ENCODE data around the gene EFS.
"Not testable (repeated sequence)": the region's sequence is repeated elsewhere in the genome, so short reads cannot be mapped to it uniquely, and the experiment has no call there.

EFS gene

DNA sequence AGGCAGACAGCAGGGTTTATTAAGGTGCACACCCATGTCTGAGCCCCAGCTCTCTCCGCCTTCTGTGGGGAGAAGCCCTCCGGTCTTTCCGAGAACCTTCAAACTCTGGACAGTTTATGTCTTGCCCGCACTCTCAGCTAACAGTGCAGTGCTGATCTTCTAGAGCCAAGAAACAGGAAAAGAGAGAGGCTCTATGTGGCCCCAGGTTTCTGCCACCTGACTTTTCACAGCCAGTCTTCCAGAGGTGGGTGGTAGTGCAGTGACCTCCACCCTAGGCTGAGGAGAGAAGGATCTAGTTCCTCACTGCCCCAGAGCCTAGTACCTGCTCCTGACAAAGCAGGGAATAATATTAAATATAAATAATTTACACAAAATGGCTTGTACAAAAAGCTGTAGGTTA lies 8.3 kb downstream of the EFS start:
- DNase-seq: no peak

DNA sequence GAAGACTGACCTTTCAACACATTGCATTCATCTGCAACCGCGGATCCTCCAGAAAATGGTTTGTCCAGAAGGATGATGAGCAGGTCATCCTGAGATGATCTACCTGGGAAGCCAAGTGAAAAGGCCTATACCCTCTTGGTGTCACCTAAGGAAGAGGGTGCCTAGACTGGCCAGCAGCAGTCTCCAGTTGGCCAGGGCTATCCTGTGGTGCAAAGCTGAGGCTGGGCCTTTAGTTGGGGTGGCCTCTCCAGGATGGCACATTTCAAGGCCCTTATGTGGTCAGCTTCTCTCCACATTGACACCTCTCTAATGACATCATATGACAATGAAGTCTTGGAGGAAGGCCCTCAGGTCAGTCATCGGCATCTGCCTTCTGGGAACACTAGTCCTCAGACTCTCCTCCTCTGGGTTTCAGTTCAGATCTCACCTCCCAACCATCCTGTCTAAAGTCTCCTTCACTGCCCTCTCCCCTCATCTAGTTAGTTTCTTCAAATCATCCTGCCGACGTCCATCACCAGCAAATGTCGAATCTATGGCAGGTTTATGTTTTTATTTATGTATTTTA lies 9.0 kb downstream of the EFS start:
- DNase-seq: no peak

DNA sequence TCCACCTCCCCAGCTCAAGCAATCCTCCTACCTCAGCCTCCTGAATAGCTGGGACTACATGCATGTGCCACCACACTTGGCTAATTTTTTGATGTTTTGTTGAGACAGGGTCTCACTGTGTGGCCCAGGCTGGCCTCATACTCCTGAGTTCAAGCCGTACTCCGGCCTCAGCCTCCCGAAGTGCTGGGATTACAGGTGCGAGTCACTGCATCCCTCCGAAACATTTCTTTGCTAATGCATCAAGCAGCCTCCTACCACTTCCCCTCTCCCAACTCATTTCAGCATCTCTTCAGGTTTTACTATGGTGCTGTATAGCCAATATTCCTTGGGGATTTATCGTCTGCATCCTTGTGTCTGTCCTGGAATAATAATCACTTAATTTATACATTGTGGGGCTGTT lies 10.0 kb downstream of the EFS start:
- no peak for DNase-seq

DNA sequence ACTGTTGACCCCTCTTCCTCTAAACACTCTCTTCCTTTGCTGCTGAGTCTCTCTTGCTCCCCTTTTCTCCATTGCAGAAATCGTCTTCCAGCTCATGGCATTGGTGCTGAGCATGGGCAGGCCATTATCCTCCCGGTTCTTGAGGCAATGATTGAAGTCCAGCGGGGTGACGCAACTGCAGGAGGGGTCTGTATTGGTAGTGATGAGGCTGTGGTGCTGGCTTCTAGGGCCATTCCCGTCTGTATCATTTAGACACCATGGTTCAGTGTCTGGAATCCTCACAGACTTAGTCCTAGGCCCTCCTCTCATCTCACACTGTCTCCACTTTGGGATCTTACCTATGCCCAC lies 11.6 kb downstream of the EFS start:
- DNase-seq: no peak

DNA sequence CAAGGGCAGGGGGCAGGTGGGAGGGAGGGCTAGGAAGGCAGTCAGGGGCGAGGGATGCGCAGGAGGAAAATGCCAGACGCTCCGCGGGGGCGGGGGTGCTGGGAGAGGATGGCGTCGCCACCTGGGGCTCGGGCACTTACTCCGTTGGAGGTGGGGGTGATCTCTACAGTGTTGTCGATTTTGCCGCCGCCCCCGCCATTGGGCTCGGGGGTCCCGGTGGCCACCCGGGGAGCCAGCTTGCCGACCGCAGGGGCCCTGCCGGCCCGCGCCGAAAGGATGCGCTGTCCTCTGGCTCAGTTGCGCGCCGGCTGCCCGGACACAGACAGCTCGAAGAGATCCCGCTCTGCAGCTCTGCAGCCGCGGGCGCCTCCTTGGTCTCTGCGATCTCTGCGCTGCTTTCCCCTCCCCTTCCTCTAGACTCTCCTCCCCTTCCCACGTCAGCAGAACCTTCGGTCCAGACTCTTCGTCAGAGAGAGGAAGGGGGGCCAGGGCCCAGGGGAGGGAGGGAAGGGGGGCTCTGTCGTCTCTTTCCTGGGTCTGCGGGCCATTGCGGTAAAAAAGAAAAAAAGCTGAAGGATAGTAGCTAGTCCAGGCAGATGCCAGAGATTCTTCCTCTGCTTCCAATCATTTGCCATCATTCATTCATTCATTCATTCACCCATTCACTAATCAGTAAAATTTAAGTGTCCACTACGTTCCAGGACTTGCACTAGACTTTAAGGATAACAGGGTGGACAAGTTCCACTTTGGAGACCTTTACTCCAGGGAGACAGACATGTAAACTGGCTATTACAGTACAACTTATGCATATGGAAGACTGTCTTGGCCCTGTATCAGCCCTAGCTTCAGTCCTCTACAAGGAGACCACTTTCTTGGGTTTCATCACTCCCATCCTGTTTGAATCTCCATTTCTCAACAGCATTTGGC lies 12.2 kb downstream of the EFS start, which contains the start of gene SLC22A17:
TSS of gene SLC22A17 (minus strand) at position 382 of the 927 bp plus-strand sequence.
- peak; percentile 57 to 65 for DNase-seq

DNA sequence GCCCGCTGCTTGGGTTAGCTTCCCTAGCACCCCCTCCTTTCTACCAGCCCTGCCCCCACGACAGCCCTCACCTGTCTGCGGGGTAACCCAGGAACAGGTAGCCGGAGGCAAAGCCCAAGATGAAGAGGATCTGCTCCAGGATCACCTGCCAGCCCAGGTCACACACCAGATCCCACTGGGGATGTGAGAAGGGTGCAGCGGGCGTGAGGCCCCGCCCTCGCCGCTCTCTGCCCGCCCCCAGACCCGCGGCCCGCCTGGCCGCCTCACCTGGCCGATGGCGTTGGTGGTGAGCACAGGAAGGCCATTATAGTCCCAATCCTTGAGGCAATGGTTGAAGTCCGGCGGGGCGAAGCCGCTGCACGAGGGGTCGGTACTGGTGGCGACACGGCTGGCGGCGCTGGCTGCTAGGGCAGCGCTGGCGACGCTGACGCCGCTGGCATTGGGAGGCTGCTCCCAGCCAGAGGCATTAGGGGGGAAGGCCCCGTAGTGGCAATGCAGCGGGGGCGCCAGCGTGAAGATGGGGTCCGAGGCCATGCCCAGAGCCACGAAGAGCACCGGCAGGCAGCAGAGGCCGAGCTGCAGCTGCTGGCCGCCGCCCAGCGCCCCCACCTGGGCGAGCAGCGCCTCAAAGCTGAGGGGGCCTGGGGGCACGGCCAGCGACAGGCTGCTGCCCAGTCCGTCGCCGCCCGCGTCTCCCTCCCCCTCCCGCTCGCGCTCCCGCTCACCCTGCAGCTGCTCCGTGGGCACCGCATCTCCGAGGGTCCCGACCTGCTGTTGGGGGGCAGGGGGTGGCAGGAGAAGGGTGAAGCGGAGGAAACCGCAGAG lies 13.1 kb downstream of the EFS start:
- DNase-seq: no peak

DNA sequence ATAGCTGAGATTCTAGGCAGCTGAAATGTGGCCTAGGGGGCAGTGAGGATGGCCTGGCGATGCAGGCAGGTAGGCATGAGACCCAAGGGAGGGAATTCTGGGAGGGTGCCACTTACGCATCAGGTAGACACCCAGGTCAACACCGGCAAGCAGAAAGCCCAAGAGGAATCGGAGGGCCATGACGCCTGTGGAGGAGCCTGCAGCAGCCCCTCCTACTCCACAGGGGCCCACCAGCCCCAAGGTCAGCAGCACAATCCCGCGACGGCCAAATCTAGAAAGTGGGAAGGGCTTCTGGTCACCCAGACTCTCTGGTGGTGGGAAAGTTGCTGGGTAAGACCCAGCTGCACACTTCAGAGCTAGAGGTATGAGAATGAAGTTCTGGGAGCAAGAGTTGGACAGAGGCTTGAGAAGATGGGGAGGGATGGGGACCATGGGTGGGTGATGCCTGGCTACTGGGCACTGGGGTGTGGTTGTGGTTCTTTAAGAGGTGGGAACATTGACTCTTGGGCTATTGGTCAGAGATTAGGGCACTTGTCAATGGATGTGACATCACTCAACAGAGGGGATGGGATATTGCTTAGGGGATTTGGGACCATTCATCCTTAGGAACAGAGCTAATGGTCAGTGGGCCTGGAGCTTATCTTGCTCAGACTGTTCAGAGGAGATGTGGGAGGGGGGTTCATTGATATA lies 15.7 kb downstream of the EFS start:
- no peak for DNase-seq

DNA sequence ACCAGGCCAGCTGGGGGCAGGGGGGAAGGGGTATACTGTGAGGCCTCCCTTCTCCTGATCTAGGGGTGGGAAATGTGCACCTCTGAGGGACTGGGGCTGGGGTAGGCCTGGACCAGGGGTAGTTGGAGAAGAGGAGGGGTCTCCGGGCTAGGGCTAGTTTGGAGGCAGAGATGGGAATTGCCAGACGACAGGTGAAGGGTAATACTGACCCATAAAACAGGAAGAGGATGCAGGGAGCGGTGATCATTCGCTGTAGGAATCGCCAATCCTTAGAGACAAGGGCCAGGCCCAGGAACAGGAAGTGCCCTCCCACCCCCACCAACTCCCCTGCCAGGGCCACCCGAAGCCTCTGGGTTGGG lies 16.7 kb downstream of the EFS start:
- DNase-seq: no peak

DNA sequence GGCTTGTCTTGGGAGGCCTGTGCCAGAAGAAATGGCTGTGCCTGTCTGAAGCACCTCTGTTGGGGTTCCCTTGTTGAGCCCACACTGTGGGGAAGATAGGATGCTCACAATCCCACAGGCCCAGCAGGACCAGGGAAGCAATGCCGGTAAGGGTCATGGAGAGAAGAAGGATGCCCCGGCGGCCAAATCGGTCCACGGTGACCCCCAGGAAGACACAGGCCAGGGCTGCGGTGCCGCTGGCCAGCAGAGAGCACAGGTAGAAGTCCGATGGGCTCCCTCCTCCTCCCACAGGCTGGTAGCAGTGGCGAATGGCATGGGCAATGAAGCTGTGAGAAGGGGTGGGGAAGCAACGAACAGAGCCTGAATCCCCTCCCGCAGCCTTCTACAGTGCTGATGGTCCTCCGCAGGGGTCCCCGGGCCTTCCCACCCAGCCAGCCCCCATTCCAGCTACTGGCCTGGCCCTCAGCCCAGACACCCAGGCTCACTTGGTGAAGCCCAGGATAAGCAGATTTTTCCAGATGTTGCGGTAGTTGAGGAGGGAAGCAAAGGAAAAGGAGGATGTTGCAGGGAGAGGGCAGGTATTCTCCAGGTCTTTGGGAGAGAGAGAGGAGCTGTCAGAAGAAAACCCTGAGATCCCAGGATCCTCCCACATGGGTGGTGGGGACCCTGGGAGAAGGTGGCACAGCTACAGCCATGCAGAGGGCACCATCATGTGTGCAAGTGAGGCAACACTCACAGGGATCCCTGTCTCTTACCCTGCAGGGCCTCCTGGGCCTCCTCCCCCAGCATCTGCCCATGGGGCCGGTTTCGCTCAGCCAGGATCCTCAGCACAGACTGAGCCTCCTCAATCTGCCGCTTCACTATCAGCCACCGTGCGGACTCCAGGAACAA lies 17.3 kb downstream of the EFS start:
- DNase-seq: no peak

DNA sequence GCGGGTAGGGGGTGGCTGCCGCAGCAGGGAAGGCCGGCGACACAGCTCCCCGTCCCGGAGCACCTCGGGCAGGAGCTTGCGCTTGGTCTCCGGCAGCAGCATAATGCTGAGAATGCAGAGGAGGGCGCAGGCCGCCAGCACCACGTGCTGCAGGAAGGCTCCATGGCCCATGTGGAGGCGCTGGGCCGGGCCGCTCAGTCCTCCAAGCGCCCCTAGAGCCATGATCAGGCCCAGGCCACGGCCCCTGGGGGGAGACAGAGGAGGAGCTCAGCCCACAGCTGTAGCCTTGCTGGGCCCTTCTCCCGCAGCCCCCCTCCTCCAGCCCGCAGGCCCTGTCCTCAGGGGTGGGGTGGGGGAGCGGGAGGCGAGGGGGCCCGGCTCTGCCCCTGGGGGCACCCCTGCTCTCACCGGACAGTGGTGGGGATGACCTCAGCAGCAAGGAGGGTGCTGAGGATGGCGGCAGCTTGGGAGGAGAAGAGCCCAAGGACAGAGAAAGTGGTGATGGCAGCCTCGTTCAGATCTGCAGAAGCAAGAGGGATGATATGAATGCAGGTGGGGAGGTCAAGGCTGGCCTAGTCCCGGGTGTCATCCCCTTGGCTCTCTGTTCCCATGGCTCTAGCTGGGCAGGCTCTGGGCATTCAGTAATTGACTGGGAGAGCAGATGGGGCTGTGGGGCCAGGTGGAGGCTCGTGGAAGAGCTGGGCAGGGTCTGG lies 18.1 kb downstream of the EFS start:
- DNase-seq: no peak

DNA sequence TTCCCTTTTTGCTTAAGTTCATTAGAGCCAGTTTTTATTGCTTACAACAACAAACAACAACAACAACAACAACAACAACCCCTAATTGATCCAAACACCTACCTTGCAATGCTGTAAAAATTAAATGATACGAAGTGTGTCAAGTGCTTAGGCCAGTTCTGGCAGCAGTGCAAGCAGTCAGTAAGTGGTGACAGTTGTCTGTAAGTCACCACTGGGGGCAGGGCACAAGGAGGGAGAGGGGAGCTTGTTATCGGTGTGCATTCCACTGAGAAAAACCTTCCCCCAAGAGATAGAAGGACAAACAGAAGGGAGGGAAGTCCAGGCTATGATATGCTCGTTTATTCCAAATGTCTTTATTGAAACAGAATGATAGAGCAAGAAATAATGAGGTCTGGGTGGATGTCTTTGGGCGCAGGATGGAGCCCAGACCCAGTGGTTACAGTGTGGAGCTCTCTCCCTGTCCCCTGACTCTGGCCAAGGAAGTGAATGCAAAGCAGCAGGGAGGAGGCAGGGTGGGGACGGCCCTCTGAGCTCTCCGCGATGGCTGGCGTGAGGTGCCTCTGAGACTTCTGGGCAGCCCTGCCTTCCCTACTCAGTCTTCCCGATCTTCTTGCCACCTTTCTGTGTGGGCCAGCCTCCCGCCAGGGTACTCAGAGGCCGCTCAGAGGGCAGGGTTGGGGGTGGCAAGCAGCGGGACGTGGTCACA lies 18.8 kb downstream of the EFS start:
- DNase-seq: no peak

DNA sequence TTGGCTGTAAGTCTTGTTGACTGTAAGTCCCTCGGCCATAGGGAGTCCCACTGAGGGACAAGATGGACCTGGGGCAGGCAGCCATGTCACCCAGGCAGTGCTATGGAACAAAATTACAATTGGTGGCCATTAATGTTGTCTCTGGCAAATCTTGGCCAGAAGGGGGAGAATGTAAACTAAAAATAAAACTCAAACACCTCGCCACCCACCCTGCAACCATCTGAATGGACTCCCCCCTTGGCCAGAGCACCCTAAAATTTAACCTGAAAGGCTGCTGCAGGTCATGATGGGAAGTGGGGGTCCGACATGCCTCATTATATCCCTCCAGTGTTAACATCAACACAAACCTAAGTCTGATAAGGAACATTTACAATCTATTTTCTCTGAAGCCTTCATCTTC lies 20.5 kb downstream of the EFS start:
- no peak for DNase-seq

DNA sequence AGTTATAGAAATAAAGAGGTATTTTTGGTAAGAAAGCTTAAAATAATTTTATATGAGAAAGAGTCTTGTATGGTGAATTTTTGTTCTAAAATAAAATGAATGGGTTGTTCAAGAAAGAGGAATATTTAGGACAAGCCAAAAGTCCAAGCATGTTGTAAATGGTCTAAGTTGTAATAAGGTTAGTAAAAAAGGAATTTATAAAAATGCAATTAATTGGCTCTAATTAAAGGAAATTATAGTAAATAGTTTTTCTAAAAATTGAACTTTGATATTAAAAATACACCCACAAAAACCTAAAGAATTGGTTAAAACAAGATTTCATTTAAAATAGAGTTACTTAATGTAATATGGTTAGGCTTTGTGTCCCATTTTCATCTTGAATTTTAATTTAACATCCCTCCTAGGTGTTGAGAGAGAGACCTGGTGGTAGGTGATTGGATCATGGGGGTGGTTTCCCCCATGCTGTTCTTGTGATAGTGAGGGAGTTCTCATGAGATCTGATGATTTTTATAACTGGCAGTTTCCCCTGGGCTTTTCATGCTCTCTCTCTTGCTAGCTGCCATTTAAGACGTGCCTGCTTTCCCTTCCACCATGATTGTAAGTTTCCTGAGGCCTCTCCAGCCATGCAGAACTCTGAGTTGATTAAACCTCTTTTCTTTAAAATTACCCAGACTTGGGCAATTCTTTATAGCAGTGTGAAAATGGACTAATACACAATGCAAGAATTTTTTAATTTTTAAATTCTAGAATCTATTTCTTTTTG lies 25.3 kb downstream of the EFS start:
- DNase-seq: no peak

DNA sequence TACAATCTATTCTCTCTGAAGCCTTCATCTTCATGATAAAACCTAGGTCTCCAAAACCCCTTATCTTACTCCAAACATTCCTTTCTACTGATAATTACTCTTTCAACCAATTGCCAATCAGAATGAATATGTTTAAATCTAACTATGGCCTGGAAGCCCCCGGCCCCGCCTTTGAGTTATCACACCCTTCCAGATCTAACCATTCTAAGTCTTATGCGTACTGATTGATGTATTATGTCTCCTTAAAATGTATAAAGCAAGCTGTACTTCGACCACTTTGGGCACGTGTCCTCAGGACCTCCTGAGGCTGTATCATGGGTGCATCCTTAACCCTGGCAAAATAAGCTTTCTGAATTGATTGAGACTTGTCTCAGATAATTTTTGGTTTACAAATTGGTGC lies 29.3 kb downstream of the EFS start:
- no peak for DNase-seq

DNA sequence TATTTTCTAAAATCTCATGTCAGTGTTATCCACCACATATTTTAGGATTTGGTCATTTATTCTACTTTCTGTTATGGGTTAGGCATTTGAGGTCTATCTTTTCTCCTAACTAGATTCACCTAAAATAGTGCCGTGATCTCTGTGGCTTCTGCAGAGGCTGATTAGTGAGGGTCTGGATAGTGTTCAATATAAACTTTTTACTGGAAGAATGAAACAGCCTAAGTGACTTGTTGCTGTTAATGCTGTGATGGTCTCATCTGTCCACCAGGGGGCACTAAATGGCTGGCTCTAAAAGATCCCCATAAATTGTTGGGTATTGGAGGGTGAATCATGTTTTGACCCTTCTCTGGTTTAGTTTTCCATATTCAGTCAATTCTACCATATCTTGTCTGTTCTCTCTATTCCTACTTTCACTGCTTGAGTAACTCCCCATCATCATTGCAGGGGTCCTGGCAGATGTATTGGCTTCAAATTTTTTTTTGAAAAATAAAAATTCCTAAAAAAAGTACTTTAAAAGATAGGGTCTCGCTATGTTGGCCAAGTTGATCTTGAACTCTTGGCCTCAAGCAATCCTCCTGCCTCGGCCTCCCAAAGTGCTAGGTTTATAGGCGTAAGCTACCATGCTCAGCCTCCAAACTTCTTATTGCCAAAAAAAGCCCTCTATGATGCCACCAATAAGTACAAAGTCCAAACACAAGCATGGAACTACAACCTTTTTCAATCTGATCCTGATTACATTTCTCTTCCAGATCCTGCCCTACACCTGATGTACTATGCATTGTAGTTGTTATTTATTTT lies 36.8 kb downstream of the EFS start:
- DNase-seq: peak; percentile 69 to 74

DNA sequence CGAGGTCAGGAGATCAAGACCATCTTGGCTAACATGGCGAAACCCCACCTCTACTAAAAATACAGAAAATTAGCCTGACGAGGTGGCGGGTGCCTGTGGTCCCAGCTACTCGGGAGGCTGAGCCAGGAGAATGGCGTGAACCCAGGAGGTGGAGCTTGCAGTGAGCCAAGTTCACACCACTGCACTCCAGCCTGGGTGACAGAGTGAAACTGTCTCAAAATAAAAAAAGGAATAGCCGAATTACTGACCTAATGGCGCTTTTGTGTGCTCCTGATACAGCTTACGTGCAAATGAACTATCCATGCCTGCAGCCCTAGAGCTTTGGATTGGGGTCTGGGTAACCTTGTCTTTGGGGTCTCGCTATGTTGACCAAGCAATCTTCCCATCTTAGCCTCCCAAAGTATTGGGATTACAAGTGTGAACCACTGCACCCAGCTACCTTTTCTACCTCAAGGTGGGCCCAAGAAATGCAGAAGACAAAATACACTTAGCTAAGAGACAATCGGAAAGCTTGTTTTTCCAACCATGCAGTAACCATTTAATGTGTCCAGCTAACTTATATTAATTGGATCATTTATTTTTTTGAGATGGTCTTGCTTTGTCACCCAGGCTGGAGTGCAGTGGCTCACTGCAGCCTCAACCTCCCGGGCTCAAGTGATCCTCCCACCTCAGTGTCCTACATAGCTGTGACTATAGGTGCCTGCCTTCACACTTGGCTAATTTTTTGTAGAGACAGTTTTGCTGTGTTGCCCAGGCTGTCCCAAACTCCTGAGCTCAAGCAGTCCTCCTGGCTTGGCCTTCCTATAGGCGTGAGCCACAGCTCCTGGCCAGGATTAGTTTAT lies 38.3 kb downstream of the EFS start:
- DNase-seq: no peak

DNA sequence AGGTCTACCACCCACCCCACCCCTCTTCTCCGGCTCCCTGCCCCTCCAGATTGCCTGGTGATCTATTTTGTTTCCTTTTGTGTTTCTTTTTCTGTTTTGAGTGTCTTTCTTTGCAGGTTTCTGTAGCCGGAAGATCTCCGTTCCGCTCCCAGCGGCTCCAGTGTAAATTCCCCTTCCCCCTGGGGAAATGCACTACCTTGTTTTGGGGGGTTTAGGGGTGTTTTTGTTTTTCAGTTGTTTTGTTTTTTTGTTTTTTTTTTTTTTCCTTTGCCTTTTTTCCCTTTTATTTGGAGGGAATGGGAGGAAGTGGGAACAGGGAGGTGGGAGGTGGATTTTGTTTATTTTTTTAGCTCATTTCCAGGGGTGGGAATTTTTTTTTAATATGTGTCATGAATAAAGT lies 39.2 kb downstream of the EFS start:
- DNase-seq: not testable (repeated sequence)

DNA sequence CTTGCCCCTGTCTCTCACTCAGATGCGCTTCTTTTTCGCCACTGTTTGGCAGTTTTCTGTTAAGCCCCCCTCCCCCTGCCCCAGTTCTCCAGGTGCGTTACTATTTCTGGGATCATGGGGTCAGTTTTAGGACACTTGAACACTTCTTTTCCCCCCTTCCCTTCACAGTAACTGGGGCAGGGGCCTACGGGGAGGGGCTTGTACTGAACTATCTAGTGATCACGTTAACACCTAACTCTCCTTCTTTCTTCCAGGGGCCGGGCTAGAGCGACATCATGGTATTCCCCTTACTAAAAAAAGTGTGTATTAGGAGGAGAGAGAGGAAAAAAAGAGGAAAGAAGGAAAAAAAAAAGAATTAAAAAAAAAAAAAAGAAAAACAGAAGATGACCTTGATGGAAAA lies 40.0 kb downstream of the EFS start:
- no peak for DNase-seq
